ENCODE data around the gene RHOT2.

The RHOT2 gene

DNA sequence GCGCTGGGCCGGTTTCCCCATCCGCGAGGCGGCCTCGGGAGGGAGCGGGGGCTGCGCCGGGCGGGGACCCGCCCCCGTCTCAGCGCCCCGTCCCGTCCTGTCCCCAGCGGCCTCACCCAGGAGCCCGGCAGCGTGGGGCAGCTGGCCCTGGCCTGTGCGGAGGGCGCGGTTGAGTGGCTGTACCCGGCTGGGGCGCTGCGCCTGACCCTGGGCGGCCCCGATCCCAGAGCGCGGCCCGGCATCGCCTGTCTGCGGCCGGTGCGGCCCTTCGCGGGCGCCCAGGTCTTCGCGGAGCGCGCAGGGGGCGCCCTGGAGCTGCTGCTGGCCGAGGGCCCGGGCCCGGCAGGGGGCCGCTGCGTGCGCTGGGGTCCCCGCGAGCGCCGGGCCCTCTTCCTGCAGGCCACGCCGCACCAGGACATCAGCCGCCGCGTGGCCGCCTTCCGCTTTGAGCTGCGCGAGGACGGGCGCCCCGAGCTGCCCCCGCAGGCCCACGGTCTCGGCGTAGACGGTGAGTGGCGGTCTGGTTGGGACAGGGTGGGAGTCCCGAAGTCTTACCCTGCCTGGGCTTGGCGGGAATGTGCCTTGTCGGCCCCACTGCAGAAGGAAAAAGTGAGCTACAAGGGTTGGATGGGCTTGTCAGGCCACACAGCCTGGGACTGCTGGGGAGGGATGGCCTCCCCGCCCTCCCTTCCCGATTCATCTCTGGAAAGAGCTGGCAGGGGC lies 47.7 kb downstream of the RHOT2 start:
- no peak for DNase-seq (ENCODE audit: low read depth)

GRCh38 chr16:716200-716568 lies 48.3 kb downstream of the RHOT2 start:
- DNase-seq (ENCODE audit: low read depth), result no peak

DNA sequence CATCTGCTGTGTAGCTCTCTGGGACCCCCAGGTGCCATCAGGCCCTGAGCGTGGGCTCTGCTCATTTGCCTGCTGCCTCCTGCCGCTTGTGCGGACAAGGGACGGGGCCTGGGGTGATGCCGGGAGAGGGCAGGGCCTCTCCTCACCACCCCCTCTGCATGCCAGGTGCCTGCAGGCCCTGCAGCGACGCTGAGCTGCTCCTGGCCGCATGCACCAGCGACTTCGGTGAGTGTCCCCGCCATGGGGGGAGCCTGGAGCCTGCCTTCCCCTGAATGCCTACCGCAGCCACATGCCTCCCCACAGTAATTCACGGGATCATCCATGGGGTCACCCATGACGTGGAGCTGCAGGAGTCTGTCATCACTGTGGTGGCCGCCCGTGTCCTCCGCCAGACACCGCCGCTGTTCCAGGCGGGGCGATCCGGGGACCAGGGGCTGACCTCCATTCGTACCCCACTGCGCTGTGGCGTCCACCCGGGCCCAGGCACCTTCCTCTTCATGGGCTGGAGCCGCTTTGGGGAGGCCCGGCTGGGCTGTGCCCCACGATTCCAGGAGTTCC lies 48.9 kb downstream of the RHOT2 start:
- DNase-seq (ENCODE audit: low read depth), result no peak

DNA sequence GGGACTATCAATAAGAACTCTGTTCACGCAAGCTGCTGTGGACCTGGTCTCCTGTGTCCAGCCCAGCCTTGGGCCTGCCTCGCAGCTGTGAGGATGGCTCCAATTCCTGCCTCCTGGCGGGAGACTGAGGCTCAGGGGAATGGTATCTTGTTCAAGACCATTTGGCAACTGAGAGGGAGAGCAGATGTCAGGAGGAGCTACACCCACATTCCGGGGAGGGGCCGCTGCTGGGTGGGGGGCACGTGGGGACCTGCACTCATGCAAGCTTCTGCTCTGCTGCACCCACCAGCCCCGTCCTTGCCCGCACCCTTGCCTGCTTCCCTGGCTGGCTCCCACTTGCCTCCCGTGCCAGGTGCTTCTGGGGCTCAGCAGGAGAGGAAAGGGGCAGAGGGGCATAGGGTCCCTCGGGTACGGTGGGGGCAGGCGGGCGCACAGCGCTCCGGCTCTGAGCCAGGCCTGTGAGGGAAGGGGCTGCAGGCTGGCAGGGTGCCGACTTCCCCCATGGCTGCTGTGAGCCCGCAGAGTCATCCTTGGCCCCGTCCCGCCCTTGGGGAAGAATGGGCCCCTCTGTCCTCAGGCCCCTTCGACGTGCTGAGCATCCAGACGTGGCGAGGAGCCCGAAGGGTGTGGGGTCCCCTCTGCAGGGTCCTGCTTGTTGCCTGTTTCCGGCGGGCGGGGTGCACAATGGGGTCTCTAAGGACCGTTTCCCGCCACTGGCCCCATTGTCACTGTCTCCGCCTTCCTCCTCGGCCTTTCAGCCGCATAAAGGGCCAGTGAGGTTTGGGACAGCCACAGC lies 49.7 kb downstream of the RHOT2 start:
- no peak for DNase-seq (ENCODE audit: low read depth)

DNA sequence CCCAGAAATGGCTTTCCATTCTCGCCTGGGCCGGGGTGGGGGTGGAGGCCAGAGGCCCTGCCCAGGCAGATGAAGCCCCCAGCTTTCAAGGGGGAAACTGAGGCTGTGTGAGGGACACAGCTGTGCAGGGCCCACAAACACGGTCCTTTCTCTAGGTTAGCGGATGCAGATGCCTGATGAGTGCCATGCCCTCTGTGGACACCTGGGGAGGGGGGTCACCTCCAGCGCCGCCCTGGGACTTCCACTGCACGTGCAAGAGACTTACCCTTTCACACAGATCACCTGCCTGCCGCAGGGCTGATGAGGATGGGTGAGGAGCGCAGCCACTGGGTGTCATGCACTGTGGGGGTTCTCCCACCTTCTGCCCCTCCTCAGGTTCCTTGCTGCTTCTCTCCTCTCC lies 50.5 kb downstream of the RHOT2 start:
- no peak for DNase-seq (ENCODE audit: low read depth)

DNA sequence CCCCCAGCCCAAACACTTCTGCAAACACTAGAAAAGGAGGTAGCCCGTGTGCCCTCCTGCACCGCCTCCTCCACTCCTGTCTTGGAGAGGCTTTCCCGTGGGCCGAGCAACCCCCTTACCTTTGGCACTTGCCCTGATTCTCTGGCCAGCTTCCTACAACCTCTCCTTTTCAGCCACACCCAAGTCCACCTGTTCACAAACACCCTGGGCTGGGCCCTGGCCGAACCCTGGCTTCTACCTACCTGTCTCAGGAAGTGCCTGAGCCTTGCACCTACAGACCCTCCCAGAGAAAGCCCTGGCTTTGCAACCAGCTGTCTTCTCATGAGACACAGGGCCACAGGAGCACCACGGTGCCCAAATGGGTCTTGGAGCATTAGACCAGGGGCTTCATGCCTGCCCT lies 51.0 kb downstream of the RHOT2 start:
- no peak for DNase-seq (ENCODE audit: low read depth)

- DNase-seq (ENCODE audit: low read depth), result no peak
These were observed 52.0 kb downstream of the RHOT2 start for GRCh38 chr16:719815-720446.

DNA sequence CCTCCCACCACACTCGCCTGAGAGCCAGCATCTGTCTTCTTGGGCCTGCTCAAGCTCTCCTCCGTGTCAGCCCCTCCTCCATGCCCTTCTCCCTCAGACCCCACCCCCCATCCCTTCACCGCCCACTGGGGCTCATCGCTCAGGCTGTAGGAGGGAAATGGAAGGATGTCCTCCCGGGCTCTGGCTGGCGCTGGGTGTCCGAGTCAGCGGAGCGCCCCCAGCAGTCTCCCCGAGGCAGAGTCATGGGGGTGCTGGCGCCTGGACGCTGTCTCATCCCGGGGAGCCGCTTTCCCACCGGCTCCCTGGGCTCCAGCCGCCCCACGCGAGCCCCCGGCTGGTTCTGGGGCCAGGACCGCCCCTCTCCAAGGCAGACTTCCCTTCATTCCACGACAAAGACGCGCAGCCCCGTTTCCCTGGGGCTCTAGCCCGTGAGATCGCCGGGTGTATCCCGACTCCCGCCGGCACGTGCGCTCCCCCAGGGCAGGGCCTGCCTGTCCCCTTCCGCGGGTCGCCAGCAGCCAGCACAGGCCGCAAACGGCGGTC lies 52.6 kb downstream of the RHOT2 start:
- DNase-seq (ENCODE audit: low read depth), result peak; percentile 50

- DNase-seq (ENCODE audit: low read depth), result peak; percentile 84
These were observed 53.2 kb downstream of the RHOT2 start, which contains the start of gene ANTKMT for GRCh38 chr16:720990-721764. TSS of gene ANTKMT (plus strand) at chr16:721146. CDS start at chr16:721275, 129 bp downstream.

DNA sequence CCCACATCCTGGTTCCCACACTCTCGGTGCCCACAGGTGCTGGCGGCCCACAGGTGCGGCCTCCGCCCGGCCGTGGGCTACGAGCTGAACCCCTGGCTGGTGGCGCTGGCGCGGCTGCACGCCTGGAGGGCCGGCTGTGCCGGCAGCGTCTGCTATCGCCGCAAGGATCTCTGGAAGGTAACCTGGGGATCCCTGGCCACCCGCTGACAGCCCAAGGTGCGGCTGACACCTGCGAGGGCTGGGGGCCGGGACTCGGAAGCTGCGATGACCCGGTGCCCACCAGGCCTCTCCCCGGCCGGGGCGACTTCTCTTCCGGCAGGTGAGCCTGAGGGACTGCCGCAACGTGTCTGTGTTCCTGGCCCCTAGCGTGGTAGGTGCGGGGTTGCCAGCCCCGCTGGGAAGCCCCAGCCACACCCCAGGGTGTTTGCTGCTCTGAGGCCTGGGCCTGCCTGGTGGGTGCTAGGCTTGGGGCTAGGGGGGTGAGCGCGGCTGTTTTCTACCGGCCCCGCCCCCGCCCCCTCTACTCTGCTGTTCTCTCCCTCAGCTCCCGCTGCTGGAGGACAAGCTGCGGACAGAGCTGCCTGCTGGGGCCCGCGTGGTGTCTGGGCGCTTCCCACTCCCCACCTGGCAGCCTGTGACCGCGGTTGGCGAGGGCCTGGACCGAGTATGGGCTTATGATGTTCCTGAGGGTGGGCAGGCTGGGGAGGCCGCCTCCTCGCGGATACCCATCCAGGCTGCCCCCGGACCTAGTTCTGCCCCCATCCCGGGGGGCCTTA lies 54.0 kb downstream of the RHOT2 start:
- no peak for DNase-seq (ENCODE audit: low read depth)

DNA sequence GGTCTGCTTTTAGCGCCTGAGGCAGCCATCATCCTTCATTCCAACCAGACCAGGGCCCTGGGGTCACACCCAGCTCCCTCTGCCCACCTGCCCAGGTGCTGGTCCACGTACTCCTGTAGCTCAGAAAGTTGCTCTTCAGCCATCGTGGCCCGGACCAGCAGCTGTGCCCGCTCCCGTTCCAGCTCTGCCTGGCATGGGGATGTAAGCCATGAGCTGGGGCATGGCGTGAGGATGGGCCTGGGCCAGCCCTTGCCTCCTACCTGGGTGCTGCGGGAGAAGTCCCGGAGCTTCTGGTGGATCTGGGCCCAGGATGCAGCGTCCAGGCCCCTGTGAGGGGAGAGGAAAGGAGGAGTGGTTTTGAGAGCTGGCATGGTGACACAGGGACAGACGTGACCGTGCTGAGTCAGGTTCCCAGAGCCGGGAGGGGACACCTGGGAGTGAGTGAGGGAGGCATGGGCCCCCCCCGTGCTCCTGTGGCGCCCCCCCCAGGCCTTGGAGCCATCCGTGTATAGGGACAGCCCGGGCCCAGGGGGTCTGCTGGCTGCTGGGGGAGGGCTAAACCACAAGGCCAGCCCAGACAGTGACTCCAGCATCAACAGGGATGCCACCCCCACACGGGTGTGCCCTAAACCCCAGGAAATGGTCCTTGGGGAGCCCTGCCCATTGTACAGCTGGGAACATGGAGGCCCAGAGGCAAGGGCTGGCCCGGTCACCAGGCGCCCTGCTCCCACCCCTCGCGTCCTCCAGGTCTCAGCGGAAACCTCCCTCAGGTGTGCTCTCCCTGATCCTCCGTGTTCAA lies 55.1 kb downstream of the RHOT2 start:
- DNase-seq (ENCODE audit: low read depth), result no peak

DNA sequence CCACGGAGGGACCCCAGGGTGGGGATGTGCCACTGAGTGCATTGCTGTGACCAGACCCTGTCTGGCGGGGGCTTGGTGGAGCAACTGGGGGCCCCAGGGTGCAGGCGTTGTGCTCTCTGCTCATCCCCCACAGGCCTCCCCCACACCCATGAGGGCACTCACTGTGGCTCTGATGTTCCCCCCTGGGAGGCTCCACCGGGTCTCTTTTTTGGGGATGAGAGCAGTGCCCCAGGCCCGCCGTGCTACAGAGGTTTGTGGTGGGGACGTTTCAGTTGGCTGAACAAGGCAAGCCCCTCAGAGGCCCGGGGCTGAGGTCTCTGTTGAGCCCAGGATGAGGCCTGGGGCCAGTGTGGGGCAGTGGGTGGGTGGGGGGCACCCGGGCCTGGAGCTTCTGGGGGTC lies 55.8 kb downstream of the RHOT2 start:
- DNase-seq (ENCODE audit: low read depth), result no peak

Measured in activated T-cell treated with anti-CD3 and anti-CD28 coated beads for 48 hours (primary cell).